ENCODE results near the gene DNAJC15. TPM values are rescaled to one million over a fixed set of nuclear protein-coding genes. Genes with fewer than 3 reads are reported as not detected.

The DNAJC15 gene
- total RNA-seq, 1 experiment from 2014 or later: 36.8 TPM

GRCh38 chr13:43123856-43124255 is 100.5 kb downstream of the DNAJC15 start:
- Histone ChIP-seq H3K4me3 (no peak overlapping the region), H3K9me3 (no peaks in the 10 kb centered on the region), H3K27me3 (no peaks in the 10 kb centered on the region), H3K36me3 (no peaks in the 10 kb centered on the region)
- no peak for DNase-seq

DNA sequence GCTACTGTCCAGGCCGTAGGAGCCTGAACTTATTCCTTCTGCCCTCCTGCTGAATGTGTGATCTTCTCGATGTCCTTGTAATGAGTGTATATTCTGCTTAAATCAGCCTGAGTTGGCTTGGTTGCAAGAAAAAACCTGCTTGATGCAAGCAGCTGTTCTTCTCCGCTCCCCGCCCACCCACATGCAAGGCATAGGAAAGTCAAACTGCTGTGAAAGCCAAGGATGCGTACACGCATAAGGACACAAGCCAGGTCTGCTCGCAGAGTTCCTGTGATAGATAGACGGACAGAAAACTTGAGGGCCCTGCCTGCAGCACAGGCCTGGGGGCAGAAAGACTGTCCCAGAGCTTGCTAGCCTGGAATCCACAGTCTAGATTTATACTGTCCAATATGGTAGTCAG is 101.1 kb downstream of the DNAJC15 start:
- no peaks in the 10 kb centered on the region for H3K36me3 ChIP-seq
- H3K27me3 ChIP-seq: no peaks in the 10 kb centered on the region
- no peaks in the 10 kb centered on the region for H3K9me3 ChIP-seq
- no peak for DNase-seq
- H3K4me3 ChIP-seq: no peak overlapping the region

- Histone ChIP-seq H3K4me3 (no peak overlapping the region), H3K36me3 (no peaks in the 10 kb centered on the region), H3K27me3 (no peaks in the 10 kb centered on the region), H3K9me3 (no peaks in the 10 kb centered on the region)
- no peak for DNase-seq
These were observed 103.0 kb downstream of the DNAJC15 start for GRCh38 chr13:43126420-43126819.

DNA sequence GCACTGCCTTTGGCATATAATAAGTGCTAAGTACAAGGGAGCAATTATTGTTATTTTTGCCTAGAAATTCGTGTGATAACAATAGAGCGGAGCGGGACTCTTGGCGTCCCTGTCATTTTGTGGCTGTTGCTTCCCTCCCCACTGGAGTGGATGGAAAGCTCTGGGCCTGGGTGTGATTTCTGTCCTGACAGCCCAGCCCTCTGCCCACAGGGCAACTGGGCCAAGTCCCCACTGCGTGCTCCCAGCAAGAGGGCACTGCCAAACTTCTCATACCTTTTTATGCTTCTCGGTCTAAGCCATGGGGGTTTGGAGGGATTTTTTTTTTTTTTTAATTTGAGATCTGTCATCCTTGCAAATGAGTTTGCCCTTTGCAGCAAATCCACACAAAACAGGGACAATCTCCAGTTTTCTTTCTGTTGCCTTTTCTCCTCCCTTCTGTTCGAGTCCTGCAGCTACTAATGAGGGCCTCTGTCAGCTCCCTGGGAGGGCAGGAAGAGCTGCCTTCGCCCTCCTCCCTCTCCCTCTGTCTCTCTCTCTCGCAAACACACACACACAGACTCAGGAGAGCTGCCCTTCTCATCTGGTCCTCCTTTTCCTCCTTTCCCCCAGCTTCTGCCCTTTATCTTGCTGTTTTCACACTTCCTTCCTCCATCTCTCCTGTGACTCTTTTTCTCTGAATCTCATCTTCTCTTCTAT is 103.9 kb downstream of the DNAJC15 start:
- H3K9me3 ChIP-seq: no peaks in the 10 kb centered on the region
- no peak overlapping the region for H3K4me3 ChIP-seq

GRCh38 chr13:43127827-43128226 is 104.4 kb downstream of the DNAJC15 start:
- no peak for DNase-seq
- no peak overlapping the region for H3K4me3 ChIP-seq
- H3K36me3 ChIP-seq: no peaks in the 10 kb centered on the region
- no peaks in the 10 kb centered on the region for H3K27me3 ChIP-seq
- H3K9me3 ChIP-seq: no peaks in the 10 kb centered on the region

More for the DNA sequence above, 103.9 kb downstream of the DNAJC15 start:
- Histone ChIP-seq H3K27me3 (no peaks in the 10 kb centered on the region), H3K36me3 (no peaks in the 10 kb centered on the region)
- no peak for DNase-seq

- Histone ChIP-seq H3K9me3 (no peaks in the 10 kb centered on the region), H3K36me3 (no peaks in the 10 kb centered on the region), H3K4me3 (no peak overlapping the region), H3K27me3 (no peaks in the 10 kb centered on the region)
- no peak for DNase-seq
These were observed 105.1 kb downstream of the DNAJC15 start for GRCh38 chr13:43128504-43128961.

- no peaks in the 10 kb centered on the region for H3K36me3 ChIP-seq
- H3K9me3 ChIP-seq: no peaks in the 10 kb centered on the region
- H3K4me3 ChIP-seq: no peak overlapping the region
- DNase-seq: no peak
- H3K27me3 ChIP-seq: no peaks in the 10 kb centered on the region
These were observed 105.7 kb downstream of the DNAJC15 start for GRCh38 chr13:43129066-43129465.

GRCh38 chr13:43129511-43130110 is 106.2 kb downstream of the DNAJC15 start:
- no peak for DNase-seq
- no peaks in the 10 kb centered on the region for H3K9me3 ChIP-seq
- no peak overlapping the region for H3K4me3 ChIP-seq
- H3K36me3 ChIP-seq: no peaks in the 10 kb centered on the region
- H3K27me3 ChIP-seq: no peaks in the 10 kb centered on the region

DNA sequence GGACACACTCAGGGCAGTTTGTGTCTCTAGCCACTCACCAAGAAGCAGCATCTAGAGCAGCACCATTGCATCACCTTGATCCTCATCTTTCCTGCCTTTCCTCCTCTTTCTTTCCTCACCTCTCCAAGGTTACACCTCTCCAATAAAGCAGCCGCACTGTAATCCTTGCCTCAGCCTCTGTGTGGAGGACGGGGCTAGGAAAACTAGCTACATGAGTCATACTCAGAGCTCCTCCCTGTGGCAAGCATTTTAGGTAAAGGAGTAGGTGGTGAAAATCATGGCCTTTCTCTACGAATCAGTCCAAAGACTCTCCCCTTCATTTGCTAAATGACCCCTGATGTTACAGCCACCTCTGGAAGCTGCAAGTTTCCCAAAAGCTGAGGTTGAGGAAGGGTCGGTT is 108.9 kb downstream of the DNAJC15 start:
- H3K36me3 ChIP-seq: no peaks in the 10 kb centered on the region
- DNase-seq: no peak
- no peaks in the 10 kb centered on the region for H3K27me3 ChIP-seq
- H3K4me3 ChIP-seq: no peak overlapping the region
- H3K9me3 ChIP-seq: no peaks in the 10 kb centered on the region

DNA sequence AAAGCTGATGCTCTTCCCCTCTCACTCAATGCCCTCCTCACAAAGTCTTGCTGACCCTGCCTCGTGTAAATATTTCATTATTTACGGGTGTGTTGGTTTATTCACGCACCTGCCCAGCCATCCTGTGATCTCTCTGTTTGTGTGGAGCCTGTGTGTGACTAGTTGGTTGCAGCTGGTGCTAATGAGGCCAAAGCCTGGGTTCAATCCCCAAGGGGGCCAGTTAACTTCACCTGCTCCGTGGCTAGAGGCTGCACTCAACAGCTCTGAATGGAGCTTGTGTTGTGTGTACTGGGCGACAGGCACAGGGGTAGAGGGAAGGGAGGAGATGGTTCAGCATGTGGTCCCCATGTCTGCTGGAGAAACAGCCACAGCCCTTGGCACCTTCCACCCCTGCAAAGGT is 109.5 kb downstream of the DNAJC15 start:
- no peaks in the 10 kb centered on the region for H3K36me3 ChIP-seq
- H3K4me3 ChIP-seq: no peak overlapping the region
- DNase-seq: no peak
- H3K9me3 ChIP-seq: no peaks in the 10 kb centered on the region
- H3K27me3 ChIP-seq: no peaks in the 10 kb centered on the region

- Histone ChIP-seq H3K9me3 (no peaks in the 10 kb centered on the region), H3K36me3 (no peaks in the 10 kb centered on the region), H3K4me3 (no peak overlapping the region), H3K27me3 (no peaks in the 10 kb centered on the region)
- DNase-seq: no peak
These were observed 110.4 kb downstream of the DNAJC15 start for GRCh38 chr13:43133792-43134191.

GRCh38 chr13:43134868-43135267 is 111.5 kb downstream of the DNAJC15 start:
- no peaks in the 10 kb centered on the region for H3K36me3 ChIP-seq
- DNase-seq: no peak
- no peaks in the 10 kb centered on the region for H3K27me3 ChIP-seq
- H3K4me3 ChIP-seq: no peak overlapping the region
- H3K9me3 ChIP-seq: no peaks in the 10 kb centered on the region

- no peak for DNase-seq
- H3K36me3 ChIP-seq: no peaks in the 10 kb centered on the region
- no peak overlapping the region for H3K4me3 ChIP-seq
- no peaks in the 10 kb centered on the region for H3K9me3 ChIP-seq
- no peaks in the 10 kb centered on the region for H3K27me3 ChIP-seq
These were observed 112.1 kb downstream of the DNAJC15 start for GRCh38 chr13:43135516-43135915.

- H3K4me3 ChIP-seq: no peak overlapping the region
- DNase-seq: no peak
- H3K9me3 ChIP-seq: no peaks in the 10 kb centered on the region
- no peaks in the 10 kb centered on the region for H3K27me3 ChIP-seq
- H3K36me3 ChIP-seq: no peaks in the 10 kb centered on the region
These were observed 113.7 kb downstream of the DNAJC15 start for GRCh38 chr13:43136920-43137575.

- H3K36me3 ChIP-seq: no peaks in the 10 kb centered on the region
- no peak overlapping the region for H3K4me3 ChIP-seq
- no peak for DNase-seq
- H3K9me3 ChIP-seq: no peaks in the 10 kb centered on the region
- H3K27me3 ChIP-seq: no peaks in the 10 kb centered on the region
These were observed 115.8 kb downstream of the DNAJC15 start for GRCh38 chr13:43139211-43139610.

DNA sequence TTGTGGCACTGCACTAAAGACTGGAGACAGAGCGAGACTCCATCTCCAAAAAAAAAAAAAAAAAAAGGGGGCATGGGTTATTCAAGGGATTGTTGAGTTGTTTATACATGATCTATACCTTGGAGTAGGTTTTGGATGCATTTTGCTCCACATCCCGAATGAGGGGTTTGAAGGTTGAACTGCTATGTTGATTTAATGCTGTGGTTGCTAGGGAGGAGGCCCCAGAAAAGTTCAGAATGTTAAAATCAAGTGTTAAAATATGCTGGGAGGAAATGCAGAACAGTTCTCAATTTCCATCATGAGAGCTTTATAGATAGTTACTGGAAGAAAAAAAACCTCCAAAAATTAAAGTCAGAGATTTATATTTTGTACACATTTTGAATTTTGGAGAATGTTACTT is 116.5 kb downstream of the DNAJC15 start:
- Histone ChIP-seq H3K9me3 (no peaks in the 10 kb centered on the region), H3K4me3 (no peak overlapping the region), H3K36me3 (no peaks in the 10 kb centered on the region), H3K27me3 (no peaks in the 10 kb centered on the region)
- no peak for DNase-seq

DNA sequence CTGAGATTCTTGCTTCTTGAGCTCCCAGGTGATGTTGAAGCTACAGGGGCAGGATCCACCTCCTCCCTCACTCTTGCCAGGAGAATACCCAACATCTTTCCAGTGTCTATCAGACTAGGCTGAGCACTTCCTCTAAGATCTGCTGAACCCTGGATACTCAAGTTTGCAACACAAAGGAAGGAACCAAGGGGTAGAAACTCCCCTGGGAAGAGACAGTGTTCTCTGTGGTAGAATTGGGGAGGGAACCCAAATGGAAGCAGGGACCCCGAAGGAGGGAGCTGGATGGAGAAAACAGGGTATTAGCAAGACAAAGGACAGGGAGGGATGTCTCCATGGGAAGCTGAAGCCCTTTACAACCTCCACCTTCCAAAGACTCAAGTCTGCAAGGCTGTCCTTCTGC is 117.6 kb downstream of the DNAJC15 start:
- Histone ChIP-seq H3K27me3 (no peaks in the 10 kb centered on the region), H3K36me3 (no peaks in the 10 kb centered on the region), H3K4me3 (no peak overlapping the region), H3K9me3 (no peaks in the 10 kb centered on the region)
- DNase-seq: no peak

GRCh38 chr13:43141685-43142084 is 118.3 kb downstream of the DNAJC15 start:
- no peaks in the 10 kb centered on the region for H3K27me3 ChIP-seq
- no peak overlapping the region for H3K4me3 ChIP-seq
- no peaks in the 10 kb centered on the region for H3K9me3 ChIP-seq
- no peaks in the 10 kb centered on the region for H3K36me3 ChIP-seq
- DNase-seq: no peak
